Breast epithelium (tissue), 4 donors: ENCODE data around the gene MYBBP1A. TPM values are rescaled to one million over a fixed set of nuclear protein-coding genes. Genes with fewer than 3 reads are reported as not detected.

ENCODE experiments used
- DNase-seq, 2 donors: peaks; one replicate each; pipeline ENCODE4 v3.0.0-alpha.2; 2019; ENCODE audit warnings: low spot score in 2 of 2
- H3K27ac ChIP-seq, 2 donors: fragments of 200-600 bp; sonication (generic) in 1 of 2; one replicate each; pipeline ENCODE4 v1.5.1; 2016 to 2019; ENCODE audit warnings: mild to moderate bottlenecking in 1 of 2
- H3K27me3 ChIP-seq, 2 donors: fragments of 200-600 bp; sonication (generic) in 1 of 2; one replicate each; pipeline versions ENCODE4 v1.5.1 to v1.6.0; 2017 to 2019; ENCODE audit warnings: control low read depth in 1 of 2, mild to moderate bottlenecking in 1 of 2
- H3K36me3 ChIP-seq: fragments of 200-600 bp; one replicate; pipeline ENCODE4 v1.5.1; 2019
- H3K4me1 ChIP-seq, 2 donors: fragments of 200-600 bp; sonication (generic); one replicate each; pipeline ENCODE4 v1.5.1; 2016 to 2019; ENCODE audit warnings: control low read depth in 1 of 2
- H3K4me3 ChIP-seq, 3 donors: fragments of 200-600 bp; sonication (generic); 1 replicate in 2 of 3; 2 replicates in 1 of 3; pipeline ENCODE4 v1.5.1; 2016 to 2019; ENCODE audit warnings: mild to moderate bottlenecking in 3 of 3, moderate library complexity in 2 of 3
- H3K9me3 ChIP-seq, 2 donors: fragments of 200-600 bp; sonication (generic) in 1 of 2; one replicate each; pipeline ENCODE4 v1.5.1; 2016 to 2019; ENCODE audit warnings: control low read depth in 1 of 2
- POLR2A ChIP-seq: fragments of 450-650 bp; IDR thresholded peaks from one replicate; pipeline ENCODE4 v1.6.1; 2016; ENCODE audit warnings: antibody characterized with exemption, mild to moderate bottlenecking, moderate library complexity
- POLR2AphosphoS5 ChIP-seq, 3 donors: sonication (generic); formaldehyde crosslinking; IDR thresholded peaks; one replicate each; pipeline ENCODE4 v1.6.1; 2017; ENCODE audit warnings: antibody characterized with exemption in 3 of 3
- intact Hi-C: fragments of 100-400 bp; cut with DNase I; formaldehyde crosslinking; loops from one replicate; pipeline ENCODE4 v1.15.1; 2023; ENCODE audit warnings: low total_unique reads
- total RNA-seq, 3 donors: library from RNA; depleted of rRNA; stranded (reverse); fragments of >200 nt; gene quantifications; one replicate each; pipeline ENCODE4 v1.1.0, GENCODE V29; 2016
- TF ChIP-seq, protein P1 (sequence below), 3 donors: fragments of 450-650 bp; IDR thresholded peaks; one replicate each; pipeline ENCODE4 v1.5.1; 2016 to 2017; ENCODE audit warnings: antibody characterized with exemption in 3 of 3, mild to moderate bottlenecking in 3 of 3, moderate library complexity in 3 of 3

MYBBP1A gene
- total RNA-seq, 3 donors from 2014 or later: 26.9 to 61.6 (median 50.1) TPM

DNA sequence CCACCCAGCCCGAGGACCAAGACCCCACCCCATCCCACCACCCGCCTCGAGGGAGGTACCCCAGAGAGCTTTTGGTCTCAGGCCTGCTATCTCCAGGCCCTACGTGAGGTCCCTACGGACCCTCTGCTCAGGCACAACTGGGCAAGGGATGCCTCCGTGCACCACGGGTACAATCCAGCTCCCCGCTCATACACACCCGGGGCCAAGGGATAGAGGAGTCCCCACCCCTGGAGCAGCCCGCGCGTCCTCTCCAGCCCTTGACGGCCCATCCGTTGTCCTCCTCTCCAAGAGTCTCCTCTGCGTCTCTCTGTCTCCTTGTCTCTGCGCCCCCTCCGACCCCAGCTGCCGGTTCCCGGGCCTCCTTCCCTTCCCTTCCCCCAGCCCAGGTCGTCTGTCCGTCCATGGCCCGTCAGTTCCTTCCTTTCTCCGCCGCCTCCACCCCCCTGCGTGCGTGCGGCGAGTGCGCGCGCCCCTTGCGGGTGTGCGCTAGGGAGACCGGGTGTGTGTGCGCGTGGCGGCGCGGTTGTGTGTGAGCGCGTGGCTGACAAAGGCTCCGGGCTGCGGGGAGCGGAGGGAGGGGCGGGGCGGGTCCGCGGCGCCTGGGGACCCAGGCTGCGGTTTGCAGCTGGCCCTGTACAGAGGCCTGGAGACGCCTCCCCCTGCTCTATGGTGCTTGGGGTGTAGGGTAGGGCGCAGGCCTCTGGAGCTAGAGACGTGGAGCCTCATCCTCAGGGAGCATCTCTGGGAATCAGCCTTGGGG is 55.6 kb downstream of the MYBBP1A start:
- H3K4me1 ChIP-seq: peaks cover 0 to 6% of the 10 kb centered on the region in 2 donors
- H3K9me3 ChIP-seq: no peaks in the 10 kb centered on the region
- TF ChIP-seq POLR2A (no peak), POLR2AphosphoS5 (IDR thresholded peaks at IDR 0.05) (no peak)
- TF ChIP-seq, protein P1, sequence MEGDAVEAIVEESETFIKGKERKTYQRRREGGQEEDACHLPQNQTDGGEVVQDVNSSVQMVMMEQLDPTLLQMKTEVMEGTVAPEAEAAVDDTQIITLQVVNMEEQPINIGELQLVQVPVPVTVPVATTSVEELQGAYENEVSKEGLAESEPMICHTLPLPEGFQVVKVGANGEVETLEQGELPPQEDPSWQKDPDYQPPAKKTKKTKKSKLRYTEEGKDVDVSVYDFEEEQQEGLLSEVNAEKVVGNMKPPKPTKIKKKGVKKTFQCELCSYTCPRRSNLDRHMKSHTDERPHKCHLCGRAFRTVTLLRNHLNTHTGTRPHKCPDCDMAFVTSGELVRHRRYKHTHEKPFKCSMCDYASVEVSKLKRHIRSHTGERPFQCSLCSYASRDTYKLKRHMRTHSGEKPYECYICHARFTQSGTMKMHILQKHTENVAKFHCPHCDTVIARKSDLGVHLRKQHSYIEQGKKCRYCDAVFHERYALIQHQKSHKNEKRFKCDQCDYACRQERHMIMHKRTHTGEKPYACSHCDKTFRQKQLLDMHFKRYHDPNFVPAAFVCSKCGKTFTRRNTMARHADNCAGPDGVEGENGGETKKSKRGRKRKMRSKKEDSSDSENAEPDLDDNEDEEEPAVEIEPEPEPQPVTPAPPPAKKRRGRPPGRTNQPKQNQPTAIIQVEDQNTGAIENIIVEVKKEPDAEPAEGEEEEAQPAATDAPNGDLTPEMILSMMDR (IDR thresholded peaks at IDR 0.05): no peak
- no peaks in the 10 kb centered on the region for H3K36me3 ChIP-seq
- DNase-seq: no peak
- intact Hi-C loops: loop anchor here (10.0 kb wide), 1 partner anchor 1465 kb away; no protein-coding TSS in a partner anchor
- H3K27ac ChIP-seq: peak overlapping the region; percentile 10 to 35
- peak overlapping the region; percentile 48 to 62 (median 50) for H3K4me3 ChIP-seq
- H3K27me3 ChIP-seq: peaks cover 11 to 28% of the 10 kb centered on the region in 2 donors

DNA sequence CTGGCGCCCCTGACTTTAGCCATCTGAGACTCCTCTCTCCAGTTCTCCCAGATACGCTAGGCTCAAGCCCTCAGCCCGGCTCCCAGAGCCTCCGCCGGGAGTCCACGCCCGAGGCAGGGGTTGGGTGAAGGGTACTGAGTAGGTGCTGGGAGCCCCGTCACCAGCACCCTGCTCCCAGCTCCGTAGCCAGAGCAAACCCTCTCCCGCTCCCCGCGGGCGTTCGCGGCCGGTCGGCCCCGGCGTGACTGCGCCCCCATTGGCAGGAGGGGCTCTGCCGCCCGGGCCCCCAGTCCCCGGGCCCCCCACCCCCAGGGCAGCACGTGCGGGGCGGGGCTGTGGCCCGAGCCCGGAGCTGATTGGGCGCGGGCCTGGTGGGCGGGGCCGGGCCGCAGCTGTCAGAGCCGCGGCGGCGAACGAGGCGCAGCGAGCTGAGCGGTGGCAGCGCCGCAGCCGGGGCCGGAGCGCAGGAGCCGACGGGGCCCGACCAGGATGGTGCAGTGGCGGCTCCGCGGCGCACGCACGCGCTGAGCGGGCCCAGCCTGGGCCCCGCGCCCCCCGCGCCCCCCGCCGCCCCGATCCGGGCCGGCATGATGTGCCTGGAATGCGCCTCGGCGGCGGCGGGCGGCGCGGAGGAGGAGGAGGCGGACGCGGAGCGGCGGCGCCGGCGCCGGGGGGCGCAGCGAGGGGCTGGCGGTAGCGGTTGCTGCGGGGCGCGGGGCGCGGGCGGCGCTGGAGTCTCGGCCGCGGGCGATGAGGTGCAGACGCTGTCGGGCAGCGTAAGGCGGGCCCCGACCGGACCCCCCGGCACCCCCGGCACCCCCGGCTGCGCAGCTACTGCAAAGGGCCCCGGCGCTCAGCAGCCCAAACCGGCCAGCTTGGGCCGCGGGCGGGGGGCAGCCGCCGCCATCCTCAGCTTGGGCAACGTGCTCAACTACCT is 56.5 kb downstream of the MYBBP1A start, which contains the start of gene SPNS2:
Gene SPNS2 (plus strand): TSS at position 421 of the 937 bp plus-strand sequence. CDS start 167 bp downstream, at position 588.
- intact Hi-C loops: no loop called here
- no peak for TF ChIP-seq POLR2A
- TF ChIP-seq, protein P1 (IDR thresholded peaks at IDR 0.05): no peak
- TF ChIP-seq POLR2AphosphoS5 (IDR thresholded peaks at IDR 0.05): no peak
- Histone ChIP-seq H3K27ac (peak within 1 kb of the TSS; percentile 10 to 35), H3K4me3 (peak within 1 kb of the TSS; percentile 48 to 62 (median 50)), H3K4me1 (peaks cover 0 to 6% of the 10 kb centered on the region in 2 donors), H3K9me3 (no peaks in the 10 kb centered on the region), H3K27me3 (peaks cover 11 to 28% of the 10 kb centered on the region in 2 donors), H3K36me3 (no peaks in the 10 kb centered on the region)
- DNase-seq: no peak

DNA sequence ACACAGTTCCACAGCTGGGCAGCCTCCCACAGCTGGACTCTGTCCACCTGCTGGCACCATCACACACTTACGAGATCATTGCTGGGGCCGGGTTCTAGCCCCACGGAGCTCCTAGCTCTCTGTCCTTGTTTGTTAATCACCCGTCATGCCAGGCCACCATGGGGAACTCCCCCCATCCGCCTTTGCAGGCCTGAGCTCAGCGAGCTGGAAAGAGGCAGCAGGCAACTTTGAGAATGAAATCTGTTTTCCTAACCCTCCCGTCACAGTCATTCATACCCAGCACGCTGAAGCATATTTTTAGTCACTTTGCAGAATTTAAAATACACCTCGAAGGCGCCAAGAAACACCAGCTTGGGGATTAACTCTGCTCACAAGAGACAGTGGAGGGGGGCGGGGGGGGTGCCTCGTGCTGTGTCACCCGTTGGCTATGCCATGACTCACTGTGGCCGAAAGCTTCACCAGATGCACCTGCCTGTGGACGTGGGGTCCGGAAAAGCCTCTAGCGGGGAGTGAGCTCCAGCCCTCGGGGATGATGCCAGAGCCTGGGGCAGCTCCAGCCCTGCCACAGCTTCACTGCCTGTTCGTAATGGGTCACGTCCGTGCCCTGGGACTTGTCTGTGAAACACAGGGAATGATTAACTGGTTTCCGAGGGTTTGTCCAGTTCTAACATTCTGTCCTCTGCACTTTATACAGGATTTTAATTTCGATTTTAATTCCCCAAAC is 57.9 kb downstream of the MYBBP1A start:
- peaks cover 11 to 26% of the 10 kb centered on the region in 2 donors for H3K27me3 ChIP-seq
- H3K4me3 ChIP-seq: no peak overlapping the region
- DNase-seq: no peak
- H3K27ac ChIP-seq: no peak overlapping the region
- no peaks in the 10 kb centered on the region for H3K36me3 ChIP-seq
- TF ChIP-seq POLR2A: no peak
- TF ChIP-seq, protein P1 (IDR thresholded peaks at IDR 0.05): no peak
- TF ChIP-seq POLR2AphosphoS5 (IDR thresholded peaks at IDR 0.05): no peak
- H3K9me3 ChIP-seq: no peaks in the 10 kb centered on the region
- intact Hi-C loops: no loop called here
- H3K4me1 ChIP-seq: peaks cover 0 to 6% of the 10 kb centered on the region in 2 donors

DNA sequence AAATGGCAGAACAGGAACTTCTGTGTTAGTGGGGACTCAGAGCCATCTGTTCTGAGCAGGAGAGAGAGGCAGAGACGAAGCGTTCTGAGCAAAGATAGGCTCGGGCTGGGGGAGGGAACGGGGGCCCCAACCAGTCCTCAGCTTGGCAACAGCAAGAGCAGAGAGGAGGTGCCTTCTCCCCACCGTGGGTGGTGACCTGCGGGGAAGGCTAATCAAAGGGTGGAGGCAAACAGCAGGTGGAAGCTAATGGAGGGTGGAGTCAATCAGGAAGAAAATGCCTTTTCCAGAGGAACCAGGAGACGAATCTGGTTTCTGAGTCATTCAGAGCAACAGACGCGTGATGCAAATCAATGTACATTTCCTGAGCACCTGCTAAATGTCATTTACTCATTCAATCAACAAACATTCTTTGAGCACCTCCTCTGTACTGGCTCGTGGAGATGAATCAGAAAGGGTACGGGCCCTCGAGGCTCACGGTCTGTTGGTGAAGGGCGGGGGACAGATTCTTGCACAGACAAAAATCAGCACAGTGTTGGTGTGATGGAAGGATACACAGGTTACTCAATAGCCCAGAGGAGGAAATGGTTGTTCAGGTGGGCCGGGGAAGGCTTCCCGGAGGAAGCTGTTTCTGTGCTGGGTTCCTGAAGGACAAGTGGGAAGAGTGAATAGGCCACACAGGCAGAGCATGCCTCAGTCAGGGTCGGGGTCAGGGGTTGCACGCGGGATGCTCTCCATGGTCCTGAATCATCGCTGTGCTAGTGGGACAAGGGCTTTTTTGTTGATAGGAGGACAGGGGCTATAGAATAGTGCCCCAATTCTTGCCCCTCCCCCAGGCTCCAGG is 62.2 kb downstream of the MYBBP1A start:
- TF ChIP-seq, protein P1 (IDR thresholded peaks at IDR 0.05): no peak
- no peak for TF ChIP-seq POLR2A
- no peak for TF ChIP-seq POLR2AphosphoS5 (IDR thresholded peaks at IDR 0.05)
- H3K9me3 ChIP-seq: no peaks in the 10 kb centered on the region
- no peak overlapping the region for H3K4me3 ChIP-seq
- H3K27me3 ChIP-seq: no peaks in the 10 kb centered on the region
- DNase-seq: no peak
- no peaks in the 10 kb centered on the region for H3K36me3 ChIP-seq
- no peak overlapping the region for H3K27ac ChIP-seq
- H3K4me1 ChIP-seq: peaks cover 0 to 8% of the 10 kb centered on the region in 2 donors
- intact Hi-C loops: no loop called here
